HG03457 (cell line): Measurements from ENCODE around the gene MB21D2.

Source experiments
- ATAC-seq: cut with Tn5 transposase; IDR thresholded peaks from one replicate; pipeline ENCODE4 v1.9.1; 2021; ENCODE audit warnings: moderate number of reproducible peaks; ENCODE audit not compliant: unreplicated experiment

The MB21D2 gene

DNA sequence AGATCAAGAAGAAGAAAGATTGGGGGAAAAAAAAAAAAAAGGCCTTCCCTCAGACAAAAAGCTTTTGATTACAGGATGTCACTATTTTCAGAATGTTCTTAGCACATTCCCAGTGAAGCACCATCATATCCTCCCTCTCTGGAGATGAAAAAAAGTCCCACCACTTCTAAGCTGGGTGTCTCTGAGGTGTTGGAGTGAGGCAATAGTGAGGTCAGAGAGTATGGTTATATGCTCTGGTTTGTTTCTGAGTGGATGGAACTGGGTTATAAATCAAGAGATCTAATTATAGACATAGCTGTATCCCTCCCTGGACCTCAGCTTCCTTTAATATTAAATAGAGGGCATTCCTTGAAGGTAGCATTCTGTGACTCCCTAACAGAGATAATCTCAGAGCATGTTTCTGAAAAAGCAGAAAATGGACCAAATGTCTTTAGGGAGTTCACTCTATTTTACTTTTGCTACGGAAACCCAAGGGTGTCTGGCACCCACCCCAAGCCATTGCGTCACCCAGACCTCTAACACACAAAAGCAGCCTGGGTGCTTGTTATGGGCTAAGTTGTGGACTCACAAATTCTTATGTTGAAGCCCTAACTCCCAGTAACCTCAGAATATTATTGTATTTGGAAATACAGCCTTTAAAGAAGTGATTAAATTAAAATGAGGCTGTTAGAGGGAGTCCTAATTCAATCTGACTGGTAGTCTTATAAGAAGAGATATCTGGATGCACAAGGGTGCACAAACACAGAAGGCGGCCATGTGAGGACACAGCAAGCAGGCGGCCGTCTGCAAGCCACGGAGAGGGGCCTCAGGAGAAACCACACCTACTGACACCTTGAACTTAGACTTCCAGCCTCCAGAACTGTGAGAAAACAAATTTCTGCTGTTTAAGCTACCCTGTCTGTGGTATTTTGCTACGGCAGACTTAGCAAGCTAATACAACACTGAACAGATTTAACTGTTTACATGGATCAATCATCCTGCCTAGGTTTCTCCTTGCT lies 81.5 kb downstream of the MB21D2 start:
- no peak for ATAC-seq

DNA sequence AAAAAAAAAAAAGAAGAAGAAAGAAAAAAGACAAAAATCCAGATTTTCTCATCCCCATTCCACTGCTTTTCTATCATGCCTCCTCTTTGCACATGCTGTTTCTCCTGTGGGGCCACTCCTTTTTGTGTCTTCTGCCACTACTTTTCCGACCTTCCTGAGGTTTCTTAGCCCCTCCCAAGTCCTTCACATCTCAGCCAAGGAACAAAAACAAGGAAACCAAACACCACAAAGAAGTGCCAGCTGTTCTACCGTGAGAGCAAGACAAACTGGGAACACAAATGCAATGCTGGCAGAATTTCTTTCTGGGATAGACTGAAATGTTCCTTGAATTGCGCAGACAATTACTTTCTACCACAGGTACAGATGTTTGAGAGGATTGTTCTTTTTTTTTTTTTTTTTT lies 83.2 kb downstream of the MB21D2 start:
- ATAC-seq, result no peak

DNA sequence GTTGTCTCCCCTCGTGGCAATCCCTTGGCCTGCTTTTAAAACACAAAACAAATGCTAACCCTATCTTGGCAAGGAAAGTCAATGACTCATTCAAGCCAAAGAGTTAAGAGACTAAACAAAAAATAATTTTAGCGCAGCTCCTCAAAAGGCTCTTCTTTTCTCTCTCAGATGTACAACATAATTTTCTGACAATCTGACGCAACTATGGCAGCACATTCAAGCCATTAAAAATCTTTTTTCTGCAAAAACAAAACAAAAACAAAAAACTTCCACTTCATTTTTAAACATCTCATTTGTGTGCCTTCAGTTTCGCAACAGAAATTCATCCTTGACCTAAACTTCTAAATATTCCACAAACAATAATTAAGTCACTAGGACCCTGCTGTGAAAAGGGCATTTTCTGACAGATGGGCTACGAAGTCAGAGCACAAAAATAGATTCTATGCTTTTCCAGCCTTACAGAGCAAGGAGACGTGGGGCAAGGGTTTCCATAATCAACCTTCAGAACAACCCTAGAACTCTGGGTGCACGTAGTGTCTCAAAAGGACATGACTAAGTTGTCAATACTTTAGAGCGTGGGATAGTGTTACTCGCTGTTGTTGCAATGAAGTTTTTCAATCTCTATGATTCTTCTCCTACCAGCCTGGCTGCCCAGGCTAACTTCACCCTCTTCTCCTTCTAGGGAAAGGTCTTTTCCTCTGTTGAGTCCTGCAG lies 84.3 kb downstream of the MB21D2 start:
- no peak for ATAC-seq

DNA sequence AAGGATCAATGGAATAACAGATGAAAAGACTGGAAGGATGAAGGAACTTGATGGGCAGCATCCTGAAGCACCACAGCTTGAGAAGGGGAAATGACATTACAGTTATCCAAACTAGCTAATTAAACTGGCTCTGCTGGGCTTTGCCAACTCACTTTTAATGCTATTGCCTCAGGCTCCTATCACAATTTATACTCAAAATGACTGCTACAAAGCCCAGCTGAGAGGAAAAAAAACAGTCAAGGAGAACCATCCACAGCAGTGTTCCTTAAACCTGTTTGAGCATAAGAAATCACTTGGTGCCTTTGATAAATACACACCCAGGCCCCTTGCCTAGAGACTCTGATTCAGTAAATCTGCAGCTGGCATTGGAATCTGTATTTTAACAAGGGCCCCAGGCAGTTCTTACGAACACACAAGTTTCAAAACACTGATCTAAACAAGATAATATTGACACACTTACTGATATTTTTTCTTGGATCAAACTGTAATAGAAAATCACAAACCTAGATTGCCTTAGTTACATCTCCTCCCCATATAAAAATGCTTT lies 85.8 kb downstream of the MB21D2 start:
- no peak for ATAC-seq

DNA sequence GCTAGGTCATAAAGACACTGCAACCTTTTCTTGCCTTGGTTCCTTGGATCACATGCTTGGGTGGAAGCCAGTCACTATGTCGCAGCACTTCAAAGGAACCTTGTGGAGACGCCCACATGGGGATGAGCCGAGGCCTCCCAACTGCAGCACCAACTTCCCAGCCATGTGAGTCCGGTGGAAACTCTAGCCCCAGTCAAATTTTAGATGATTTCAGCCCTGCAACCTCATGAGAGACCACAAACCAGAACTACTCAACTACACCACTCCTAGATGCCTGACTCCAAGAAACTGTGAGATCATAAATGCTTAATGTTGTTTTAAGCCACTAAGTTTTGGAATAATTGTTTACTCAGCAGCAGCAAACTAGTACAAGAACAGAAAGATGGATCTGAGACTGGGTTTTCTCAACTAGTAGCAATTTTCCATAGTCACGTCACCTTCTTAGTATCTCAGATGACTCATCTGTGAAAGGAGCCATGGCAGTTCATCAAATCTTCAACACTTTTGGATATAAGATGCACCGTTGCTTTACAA lies 86.5 kb downstream of the MB21D2 start:
- no peak for ATAC-seq

DNA sequence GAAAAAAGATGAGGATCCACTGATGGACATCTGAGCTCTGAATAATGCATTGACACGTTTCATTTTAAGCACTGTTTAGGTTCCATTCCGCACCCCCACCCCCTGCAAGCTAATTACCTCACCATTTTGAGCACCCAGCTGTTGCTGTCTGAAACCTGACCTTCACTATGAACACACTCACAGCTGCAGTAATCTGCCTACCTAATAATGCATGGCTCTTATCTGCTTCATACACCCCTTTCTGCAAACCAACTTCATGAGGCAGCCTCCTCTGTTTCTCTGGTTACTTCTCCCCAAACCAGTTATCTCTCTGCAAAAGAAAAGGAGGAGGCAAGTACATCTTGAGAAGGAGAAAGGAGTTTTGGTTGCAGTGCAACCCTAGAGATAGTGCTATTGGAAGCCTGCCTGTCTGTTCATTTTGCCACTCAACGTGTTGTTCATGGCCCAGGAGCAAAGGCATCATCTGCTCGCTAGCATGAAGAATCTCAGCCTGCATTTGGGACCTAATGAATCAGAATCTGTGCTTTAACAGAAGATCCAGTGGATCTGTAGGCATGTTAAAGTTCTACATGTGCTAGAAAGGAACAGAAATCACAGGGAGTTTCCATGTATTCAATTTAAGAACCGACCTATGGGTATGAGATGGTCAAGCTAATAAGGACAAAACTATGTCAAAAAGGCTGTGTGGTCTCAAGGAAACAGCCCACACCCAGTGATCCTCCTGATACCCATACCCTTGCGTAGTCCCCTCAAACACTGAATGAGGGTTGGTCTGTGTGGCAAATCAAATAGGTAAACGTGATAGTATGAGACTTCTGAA lies 87.2 kb downstream of the MB21D2 start:
- ATAC-seq, result no peak

DNA sequence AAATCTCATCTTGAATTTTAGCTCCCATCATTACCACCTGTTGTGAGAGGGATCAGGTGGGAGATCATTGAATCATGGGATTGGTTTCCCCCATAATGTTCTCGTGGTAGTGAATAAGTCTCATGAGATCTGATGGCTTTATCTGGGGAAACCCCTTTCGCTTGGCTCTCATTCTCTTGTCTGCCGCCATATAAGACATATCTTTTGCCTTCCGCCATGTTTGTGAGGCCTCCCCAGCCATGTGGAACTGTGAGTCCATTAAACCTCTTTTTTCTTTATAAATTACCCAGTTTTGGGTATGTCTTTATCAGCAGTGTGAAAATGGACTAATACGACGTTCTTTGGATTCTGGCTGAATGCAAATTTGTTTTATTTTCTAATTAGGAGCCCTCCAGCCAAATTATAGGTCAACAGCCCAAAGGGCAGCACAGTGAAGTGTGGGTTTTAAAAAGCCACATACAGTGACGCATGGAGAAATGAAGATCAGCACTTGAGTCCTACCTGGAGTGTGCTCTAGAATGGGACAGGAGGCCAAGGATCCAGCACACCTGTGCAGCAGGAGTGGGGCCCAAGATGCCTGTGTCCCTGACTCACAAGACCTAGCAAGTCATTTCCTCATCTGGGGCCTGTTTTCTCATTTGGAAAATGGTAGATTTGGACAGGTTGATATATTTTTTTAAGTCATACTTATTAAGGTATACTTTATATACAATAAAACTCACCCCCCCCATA lies 89.6 kb downstream of the MB21D2 start:
- no peak for ATAC-seq

DNA sequence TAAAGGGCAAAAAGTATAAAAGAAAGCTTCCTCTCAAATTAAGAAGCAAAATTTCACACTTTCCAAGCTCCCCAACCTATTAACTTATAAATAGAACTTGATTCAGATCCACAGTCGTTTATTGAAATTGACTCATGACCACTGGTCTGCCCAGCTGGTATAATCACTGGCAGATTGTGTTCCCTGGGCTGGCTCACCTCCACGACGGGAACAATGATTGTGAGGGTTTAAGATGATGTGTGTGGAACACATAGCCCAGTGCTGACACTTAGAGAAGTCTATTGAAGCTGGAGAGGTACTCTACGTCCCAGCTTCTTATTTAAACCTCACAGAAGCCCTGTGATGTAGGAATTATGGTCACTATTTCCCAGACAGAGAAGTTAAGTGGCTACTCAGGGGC lies 90.4 kb downstream of the MB21D2 start:
- no peak for ATAC-seq

DNA sequence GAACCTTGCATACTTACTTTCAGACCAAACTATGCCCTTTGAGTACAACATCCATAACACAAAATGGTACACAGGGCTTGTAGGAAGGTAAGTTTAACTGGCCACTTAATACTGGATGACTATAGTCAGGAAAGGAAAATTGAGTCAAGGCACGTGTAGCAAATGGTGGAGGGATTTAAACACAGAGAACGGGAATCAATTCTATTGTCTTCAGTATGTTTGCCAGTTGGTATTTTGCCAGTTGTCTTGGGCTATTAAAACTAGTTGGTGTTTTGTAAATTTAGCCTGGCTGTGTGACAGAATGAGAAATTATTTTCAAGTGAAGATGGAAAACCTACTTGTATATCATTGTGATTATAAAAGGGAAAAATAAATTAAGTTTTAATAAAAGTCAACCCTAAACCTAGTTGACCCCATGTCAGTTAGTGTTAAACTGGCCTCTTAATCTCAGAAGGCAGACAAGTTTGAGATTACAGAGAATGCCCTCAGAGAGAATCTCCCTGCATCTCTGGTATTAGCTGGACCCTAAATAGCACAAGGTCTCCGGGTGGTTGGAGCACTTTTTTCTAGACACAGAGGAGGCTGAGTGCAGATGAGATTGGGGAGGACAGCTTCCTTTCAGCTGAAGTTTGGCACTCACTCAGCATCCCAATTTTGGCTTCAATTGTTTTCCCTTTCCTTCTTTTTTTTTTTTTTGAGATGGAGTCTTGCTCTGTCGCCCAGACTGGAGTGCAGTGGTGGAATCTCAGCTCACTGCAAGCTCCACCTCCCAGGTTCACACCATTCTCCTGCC lies 91.2 kb downstream of the MB21D2 start:
- ATAC-seq, result no peak

DNA sequence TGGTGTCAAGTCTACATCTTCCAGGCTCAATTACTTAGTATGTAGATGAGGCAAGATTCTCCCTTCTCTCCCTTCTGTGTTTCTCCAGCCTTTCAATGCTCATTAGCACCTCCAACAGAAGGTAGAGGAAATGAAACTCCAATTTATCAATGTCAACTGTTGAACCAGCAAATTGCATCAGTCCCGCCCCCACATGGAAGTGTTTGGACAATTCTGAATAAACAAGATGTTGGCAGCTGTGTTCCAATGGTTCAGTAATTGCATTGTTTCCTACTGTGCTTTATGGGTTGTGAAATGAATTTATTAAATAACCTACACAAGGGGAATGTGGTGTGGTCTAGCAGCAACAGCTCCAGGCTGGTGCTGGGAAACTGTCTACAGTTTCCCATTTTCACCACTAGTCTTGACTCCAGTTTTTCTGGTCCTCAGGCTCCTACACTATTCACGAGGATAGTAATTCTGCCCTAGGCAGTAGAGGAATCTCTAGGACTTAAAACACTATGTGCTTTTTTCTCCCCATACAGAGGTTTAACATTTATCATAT lies 91.9 kb downstream of the MB21D2 start:
- ATAC-seq, result no peak

DNA sequence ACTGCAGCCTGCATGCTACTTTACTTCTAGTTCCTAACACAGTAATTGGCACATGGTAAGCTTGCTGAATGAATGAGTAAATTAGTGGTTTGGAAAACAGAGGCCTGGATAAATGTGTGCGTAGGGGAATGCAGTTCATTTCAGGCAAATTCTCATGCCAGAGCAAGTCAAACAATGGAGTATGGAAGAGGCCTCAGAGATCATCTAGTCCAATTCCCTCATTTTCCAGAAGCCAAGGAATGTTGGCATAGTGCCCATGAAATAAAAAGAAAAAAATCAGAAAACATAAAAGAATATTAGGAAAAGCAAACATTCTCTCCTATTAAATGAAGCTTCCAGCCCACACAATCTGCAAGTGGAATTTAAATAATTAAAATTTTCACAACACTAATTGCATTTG lies 92.4 kb downstream of the MB21D2 start:
- ATAC-seq, result no peak

DNA sequence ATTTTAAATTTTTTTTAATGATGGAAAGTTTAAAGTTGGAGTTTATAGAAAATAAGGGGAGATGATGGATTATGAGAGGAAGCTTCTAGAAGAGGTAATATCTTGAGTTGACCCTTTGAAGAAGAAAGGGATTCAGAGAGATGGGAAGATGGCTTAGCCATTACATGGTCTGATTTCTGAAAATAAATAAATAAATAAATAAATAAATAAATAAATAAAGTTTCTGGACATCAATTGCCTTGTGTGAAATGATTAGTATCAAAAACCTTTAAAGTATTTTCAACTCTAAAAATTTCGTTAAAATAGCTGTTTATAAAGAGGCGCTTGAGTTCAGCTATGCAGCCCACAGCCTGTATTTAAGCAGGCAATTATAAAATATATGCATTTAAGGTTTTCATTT lies 93.3 kb downstream of the MB21D2 start:
- no peak for ATAC-seq

DNA sequence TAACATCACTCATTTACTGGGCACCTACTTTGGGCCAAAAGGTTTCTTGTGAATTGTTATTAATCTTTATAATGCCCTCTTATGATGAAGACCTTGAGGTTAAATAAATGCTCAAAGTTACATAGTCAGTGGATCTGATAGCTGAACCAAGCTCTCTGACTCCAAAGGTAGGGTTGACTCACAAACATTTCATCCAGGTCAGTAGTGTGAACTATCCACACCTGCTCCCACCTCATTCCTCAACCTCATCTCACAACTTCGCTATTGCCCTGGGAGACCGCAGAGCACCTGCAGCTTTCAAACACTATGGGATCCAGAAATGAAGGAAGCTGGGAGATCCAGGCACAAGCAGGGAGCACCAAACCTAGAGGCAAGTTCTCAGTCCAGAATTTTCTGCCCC lies 96.5 kb downstream of the MB21D2 start:
- ATAC-seq, result no peak

DNA sequence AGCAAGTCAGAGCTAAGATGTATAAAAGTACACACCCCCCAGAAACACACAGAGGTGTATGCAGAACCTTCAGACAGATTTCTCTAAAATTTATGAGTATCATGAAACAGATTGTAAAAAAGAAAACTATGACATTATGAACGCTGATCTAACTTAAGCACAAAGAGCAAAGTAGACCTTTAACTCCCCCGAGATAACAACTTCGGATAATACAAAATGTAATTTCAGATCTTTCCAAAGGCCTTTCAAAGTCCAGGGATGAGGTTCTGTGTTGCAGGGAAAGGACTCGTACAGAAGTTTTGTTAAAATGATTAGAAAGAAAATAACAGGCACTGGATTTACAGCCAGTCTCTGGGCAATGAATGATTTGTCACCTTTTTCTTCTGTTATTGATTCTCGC lies 97.5 kb downstream of the MB21D2 start:
- no peak for ATAC-seq

DNA sequence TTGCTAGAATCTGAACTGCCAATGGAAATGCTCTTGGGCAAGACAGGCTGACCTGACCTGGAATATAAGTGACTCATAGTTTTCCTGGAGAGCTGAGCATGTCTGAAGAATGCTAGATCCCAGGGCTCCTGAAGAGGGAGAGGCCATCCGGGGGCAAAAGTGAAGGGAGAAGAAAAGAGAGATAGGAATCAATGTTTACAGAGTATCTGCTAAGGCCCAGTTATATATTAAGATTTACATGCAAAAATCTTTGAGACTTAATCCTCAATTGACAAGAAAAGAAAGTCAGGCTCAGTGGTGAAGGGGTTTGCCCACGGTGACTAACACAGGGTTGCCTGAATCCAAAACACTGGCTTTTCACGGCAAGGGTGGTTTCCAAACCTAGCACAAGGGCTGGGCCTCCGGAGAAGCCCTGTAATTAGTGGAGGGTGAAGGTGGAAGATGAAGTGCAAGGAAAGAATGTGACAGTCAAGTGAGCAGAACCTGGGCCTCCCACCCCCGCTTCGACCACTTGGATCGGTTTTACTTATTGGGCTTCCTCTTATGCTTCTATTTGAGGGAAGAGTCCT lies 98.6 kb downstream of the MB21D2 start:
- ATAC-seq, result no peak

DNA sequence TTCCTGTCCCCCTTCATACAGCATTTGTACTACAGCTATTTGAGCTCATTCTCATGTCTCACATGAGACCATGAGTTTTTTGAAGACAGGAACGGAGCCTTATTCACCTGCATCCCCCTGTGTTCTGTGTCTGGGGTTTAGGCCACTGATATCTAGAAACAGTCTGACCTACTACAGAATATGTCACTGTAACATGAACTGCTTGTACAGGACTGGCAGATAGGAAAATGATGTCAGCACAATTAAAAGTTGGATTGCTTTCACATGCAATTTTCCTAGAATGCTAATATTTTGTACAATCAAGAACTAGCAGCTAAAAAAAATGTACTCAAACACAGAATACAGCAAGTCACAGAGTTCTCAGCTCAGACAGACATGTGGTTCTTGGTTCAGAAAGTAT lies 99.5 kb downstream of the MB21D2 start:
- no peak for ATAC-seq

DNA sequence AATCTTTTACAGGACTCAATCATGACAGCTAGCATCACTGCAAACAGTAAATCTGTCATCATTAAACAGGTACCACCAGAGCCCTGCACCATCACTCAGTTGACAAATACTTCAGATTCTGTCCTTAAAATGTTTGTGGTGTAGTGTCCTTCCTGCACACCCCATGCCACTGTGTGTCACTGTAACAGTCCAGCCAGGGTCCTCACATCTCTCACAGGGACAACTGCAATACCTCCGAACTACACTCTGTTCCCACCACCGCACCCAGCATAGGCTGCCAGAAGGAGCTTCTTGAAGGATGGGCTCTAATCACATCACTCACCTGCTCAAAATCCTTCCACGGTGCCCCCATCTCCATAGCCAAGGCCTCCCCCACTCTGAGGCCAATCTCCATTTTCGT lies 100.2 kb downstream of the MB21D2 start:
- no peak for ATAC-seq

DNA sequence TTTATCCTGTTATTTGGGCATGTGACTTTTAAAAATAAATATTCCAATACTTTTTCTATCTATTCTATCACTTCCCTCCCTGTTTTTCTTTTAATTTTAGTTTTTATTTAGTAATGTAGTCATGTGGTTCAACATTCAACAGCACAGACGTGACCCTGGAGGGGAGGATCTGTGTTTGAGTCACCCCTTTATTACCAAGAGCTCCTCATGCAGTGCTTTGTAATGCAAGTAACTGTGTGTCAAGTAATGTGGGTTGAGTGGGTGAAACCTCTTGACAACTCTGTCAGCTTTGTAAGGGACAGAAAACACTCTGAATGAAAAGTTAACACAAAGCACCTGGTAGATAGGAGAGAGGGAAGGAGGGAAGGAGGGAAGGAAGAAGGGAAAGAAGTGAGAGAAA lies 100.6 kb downstream of the MB21D2 start:
- no peak for ATAC-seq

DNA sequence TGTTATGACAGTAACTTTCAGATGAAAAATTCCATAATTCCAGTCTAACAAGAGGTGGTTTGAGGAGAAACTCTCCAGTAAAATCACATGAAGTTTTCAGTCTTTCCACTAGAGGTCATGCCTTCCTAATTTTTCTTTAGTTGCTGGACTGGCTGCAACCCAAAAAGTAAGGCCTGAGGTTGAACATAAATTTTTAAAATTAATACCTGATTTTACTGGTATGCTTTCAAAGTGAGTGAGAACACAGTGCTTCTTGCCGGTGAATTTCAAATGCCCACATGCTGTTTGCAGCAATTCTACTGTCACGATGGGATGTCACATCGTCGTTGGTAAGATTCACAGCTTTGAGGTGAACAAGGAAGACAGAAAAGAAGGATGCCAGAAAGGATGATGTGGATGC lies 101.3 kb downstream of the MB21D2 start:
- ATAC-seq, result no peak
